Esophagus squamous epithelium (tissue), 5 donors: Measurements from ENCODE around the gene MTMR3. TPM values are rescaled to one million over a fixed set of nuclear protein-coding genes. Genes with fewer than 3 reads are reported as not detected.
A peak's percentile ranks its signal among the peaks of the same experiment; 100 is the strongest.
"Not testable (repeated sequence)": the region's sequence is repeated elsewhere in the genome, so short reads cannot be mapped to it uniquely, and the experiment has no call there.

ENCODE experiments used
- DNase-seq: peaks from one replicate; lab custom pipeline; 2025; lab: John Stamatoyannopoulos, UW
- H3K27ac ChIP-seq, 4 donors: fragments of 200-600 bp; sonication (generic); one replicate each; pipeline ENCODE4 v1.5.1; 2016 to 2019; ENCODE audit warnings: mild to moderate bottlenecking in 1 of 4
- H3K27me3 ChIP-seq, 4 donors: fragments of 200-600 bp; sonication (generic); 1 replicate in 3 of 4; 2 replicates in 1 of 4; pipeline versions ENCODE4 v1.5.1 to v1.6.0; 2017 to 2021; ENCODE audit warnings: antibody characterized with exemption in 1 of 4
- H3K36me3 ChIP-seq, 3 donors: fragments of 200-600 bp; sonication (generic); one replicate each; pipeline ENCODE4 v1.5.1; 2016 to 2019
- H3K4me1 ChIP-seq, 3 donors: fragments of 200-600 bp; sonication (generic); one replicate each; pipeline ENCODE4 v1.5.1; 2017 to 2019
- H3K4me3 ChIP-seq, 4 donors: fragments of 200-600 bp; sonication (generic); 1 replicate in 3 of 4; 2 replicates in 1 of 4; pipeline ENCODE4 v1.5.1; 2016 to 2019; ENCODE audit warnings: mild to moderate bottlenecking in 2 of 4, moderate library complexity in 1 of 4
- H3K9me3 ChIP-seq, 3 donors: fragments of 200-600 bp; sonication (generic); one replicate each; pipeline ENCODE4 v1.5.1; 2016 to 2019
- POLR2A ChIP-seq, 4 donors: fragments of 450-650 bp; IDR thresholded peaks; one replicate each; pipeline ENCODE4 v1.6.1; 2017; ENCODE audit warnings: antibody characterized with exemption in 4 of 4, mild to moderate bottlenecking in 4 of 4, moderate library complexity in 3 of 4
- WGBS, 2 donors: methylation state at CpG; one replicate each; pipeline ENCODE4 v1.1.5; 2018; 5-methylcytosine and 5-hydroxymethylcytosine counted together
- intact Hi-C: fragments of 100-400 bp; cut with DNase I; formaldehyde crosslinking; loops from one replicate; pipeline ENCODE4 v1.15.0; 2022
- total RNA-seq, 4 donors: library from RNA; depleted of rRNA; stranded (reverse); fragments of >200 nt; gene quantifications; one replicate each; pipeline ENCODE4 v1.1.0, GENCODE V29; 2016
- TF ChIP-seq, protein P1 (sequence below), 6 experiments: fragments of 450-650 bp in 4 of 6; fragments of 200-600 bp in 2 of 6; sonication (generic) in 2 of 6; IDR thresholded peaks; one replicate each; pipeline ENCODE4 v1.5.1; 2016 to 2019; ENCODE audit warnings: antibody characterized with exemption in 6 of 6, mild to moderate bottlenecking in 4 of 6, moderate library complexity in 4 of 6
- donor health status: DM: yes; HTN: yes; CAD: no.

The MTMR3 gene
- total RNA-seq, 4 donors from 2014 or later = 34.9 to 63.1 (median 38.4) TPM

DNA sequence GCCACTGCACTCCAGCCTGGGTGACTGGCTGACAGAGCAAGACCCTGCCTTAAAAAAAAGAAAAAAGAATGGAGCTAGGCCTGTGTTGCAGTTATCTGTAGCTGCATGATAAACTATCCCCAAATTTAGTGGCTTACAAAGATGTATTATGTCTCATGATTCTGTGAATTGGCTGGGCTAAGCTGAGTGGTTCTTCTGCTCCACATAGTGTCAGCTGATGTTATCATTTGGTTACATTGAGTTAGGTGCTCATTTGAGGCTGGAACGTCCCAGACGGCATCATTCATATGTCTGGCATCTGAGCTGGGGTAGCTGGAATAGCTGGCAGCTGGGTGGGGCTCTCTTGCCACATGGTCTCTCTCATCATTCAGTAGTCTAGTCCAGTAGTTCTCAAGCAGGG is 36.7 kb upstream of the MTMR3 start:
- 83 to 100% methylated on average over 2 of the region's 2 CpGs for WGBS, 2 donors
- intact Hi-C loops = no loop called here
- no peak for DNase-seq
- Histone ChIP-seq H3K4me3 (no peak overlapping the region), H3K9me3 (peaks cover 0 to 6% (median 0%) of the 10 kb centered on the region in 3 donors), H3K27me3 (no peaks in the 10 kb centered on the region), H3K4me1 (peaks cover 0 to 26% (median 14%) of the 10 kb centered on the region in 3 donors), H3K36me3 (no peaks in the 10 kb centered on the region), H3K27ac (no peak overlapping the region)
- TF ChIP-seq, protein P1, sequence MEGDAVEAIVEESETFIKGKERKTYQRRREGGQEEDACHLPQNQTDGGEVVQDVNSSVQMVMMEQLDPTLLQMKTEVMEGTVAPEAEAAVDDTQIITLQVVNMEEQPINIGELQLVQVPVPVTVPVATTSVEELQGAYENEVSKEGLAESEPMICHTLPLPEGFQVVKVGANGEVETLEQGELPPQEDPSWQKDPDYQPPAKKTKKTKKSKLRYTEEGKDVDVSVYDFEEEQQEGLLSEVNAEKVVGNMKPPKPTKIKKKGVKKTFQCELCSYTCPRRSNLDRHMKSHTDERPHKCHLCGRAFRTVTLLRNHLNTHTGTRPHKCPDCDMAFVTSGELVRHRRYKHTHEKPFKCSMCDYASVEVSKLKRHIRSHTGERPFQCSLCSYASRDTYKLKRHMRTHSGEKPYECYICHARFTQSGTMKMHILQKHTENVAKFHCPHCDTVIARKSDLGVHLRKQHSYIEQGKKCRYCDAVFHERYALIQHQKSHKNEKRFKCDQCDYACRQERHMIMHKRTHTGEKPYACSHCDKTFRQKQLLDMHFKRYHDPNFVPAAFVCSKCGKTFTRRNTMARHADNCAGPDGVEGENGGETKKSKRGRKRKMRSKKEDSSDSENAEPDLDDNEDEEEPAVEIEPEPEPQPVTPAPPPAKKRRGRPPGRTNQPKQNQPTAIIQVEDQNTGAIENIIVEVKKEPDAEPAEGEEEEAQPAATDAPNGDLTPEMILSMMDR (IDR thresholded peaks at IDR 0.05) = no peak
- no peak for TF ChIP-seq POLR2A (IDR thresholded peaks at IDR 0.05)

DNA sequence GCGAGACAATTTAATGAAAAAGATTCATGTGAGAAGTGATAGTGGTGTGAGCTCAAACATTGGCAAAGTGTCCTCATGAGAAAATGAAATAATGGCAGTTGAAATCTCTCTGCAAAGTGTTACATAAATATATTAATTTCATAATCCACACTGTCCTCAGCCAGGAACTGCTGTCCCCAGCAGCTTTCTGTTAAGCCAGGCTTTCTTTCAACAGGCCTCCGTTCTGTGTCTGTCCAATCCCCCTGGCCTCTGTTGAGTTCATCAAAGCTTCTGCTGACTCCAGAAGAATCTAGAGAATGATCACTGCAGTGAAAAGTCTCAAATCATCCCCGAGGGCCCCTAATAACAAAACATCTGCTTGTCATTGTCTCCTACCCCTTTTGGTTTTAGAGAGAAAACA is 34.9 kb upstream of the MTMR3 start:
- intact Hi-C loops = no loop called here
- Histone ChIP-seq H3K27ac (peak overlapping the region in 1 of 4 donors; percentile 21), H3K27me3 (no peaks in the 10 kb centered on the region), H3K4me1 (peaks cover 0 to 14% (median 3%) of the 10 kb centered on the region in 3 donors), H3K4me3 (no peak overlapping the region), H3K9me3 (peaks cover 0 to 6% (median 0%) of the 10 kb centered on the region in 3 donors), H3K36me3 (no peaks in the 10 kb centered on the region)
- TF ChIP-seq, protein P1 (IDR thresholded peaks at IDR 0.05) = no peak
- TF ChIP-seq POLR2A (IDR thresholded peaks at IDR 0.05) = no peak
- 48 to 51% methylated on average over 3 of the region's 3 CpGs for WGBS, 2 donors
- no peak for DNase-seq

DNA sequence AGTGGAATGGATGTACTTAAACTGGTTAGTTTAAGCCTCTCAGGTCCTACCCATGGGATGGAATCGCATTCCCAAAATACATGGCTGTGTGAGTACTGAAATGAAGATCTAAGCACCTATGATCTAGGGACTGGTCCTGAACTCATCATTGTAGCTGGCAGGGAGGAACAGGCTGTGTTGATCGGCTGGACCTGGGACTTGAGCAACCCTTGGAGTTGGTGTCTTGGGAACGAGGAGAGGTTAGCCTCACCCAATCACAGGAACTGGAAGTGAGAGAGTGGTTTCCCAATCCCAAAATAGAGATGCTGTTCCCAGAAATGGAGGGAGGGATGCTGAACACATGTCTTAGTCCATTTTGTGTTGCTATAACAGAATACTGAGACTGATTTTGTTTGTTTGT is 28.5 kb upstream of the MTMR3 start:
- Histone ChIP-seq H3K27ac (no peak overlapping the region), H3K9me3 (no peaks in the 10 kb centered on the region), H3K36me3 (no peaks in the 10 kb centered on the region), H3K4me1 (peaks cover 0 to 9% (median 0%) of the 10 kb centered on the region in 3 donors), H3K27me3 (no peaks in the 10 kb centered on the region), H3K4me3 (no peak overlapping the region)
- DNase-seq = no peak
- no peak for TF ChIP-seq POLR2A (IDR thresholded peaks at IDR 0.05)
- TF ChIP-seq, protein P1 (IDR thresholded peaks at IDR 0.05) = no peak
- intact Hi-C loops = no loop called here
- WGBS, 2 donors = 69 to 72% methylated on average over 3 of the region's 3 CpGs

DNA sequence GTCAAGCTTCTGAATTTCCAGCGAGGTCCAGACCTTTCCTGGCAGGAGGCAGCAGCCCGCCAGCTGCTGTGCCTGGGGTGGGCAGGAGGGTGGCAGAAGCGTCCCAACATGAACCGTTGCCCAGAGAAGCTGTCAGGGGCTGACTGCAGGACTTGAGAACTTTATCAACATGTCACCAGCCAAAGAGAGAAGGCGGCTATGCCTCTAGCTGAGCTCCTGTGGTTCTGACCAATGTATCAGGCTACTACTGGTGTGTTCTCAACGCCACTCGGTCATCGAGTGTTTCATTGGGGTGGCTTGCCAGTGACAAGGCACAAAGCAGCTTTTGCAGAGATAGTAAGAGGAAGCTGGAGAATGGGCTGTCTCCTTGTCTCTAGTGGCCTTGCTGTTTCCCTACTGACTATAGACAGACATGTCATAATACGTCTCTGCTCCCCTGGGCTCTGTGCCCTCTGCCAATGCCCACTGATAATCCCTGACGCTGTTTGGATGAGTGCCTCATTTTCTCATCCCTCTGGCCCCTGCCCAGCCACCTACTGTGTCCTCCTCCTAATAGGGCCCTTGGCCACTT is 27.3 kb upstream of the MTMR3 start:
- no peak for DNase-seq
- H3K4me3 ChIP-seq = no peak overlapping the region
- intact Hi-C loops = no loop called here
- no peak overlapping the region for H3K27ac ChIP-seq
- no peaks in the 10 kb centered on the region for H3K9me3 ChIP-seq
- 39 to 78% methylated on average over 3 to 5 of the region's 10 CpGs for WGBS, 2 donors
- TF ChIP-seq, protein P1 (IDR thresholded peaks at IDR 0.05) = no peak
- no peak for TF ChIP-seq POLR2A (IDR thresholded peaks at IDR 0.05)
- H3K4me1 ChIP-seq = peaks cover 0 to 5% (median 0%) of the 10 kb centered on the region in 3 donors
- H3K27me3 ChIP-seq = no peaks in the 10 kb centered on the region
- H3K36me3 ChIP-seq = no peaks in the 10 kb centered on the region

DNA sequence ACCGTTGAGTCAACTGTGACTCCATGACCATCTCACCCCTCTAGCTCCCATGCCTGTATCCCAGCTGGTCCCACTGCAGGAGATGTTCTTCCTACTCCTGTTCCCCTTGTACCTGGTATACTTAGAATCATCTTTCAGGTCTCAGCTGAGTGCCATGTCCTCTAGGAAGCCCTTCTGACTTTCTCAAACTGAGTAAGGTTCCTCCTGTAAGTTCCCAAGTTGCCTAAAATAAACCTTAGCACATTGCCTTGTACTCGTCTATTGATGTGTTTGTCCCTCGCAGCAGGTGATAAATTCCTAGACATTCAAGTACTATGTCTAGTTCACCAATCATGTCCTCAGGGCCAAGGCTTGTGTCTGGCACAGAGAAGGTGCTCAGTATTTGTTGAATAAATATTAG is 26.5 kb upstream of the MTMR3 start:
- Histone ChIP-seq H3K9me3 (no peaks in the 10 kb centered on the region), H3K27ac (no peak overlapping the region), H3K27me3 (no peaks in the 10 kb centered on the region), H3K4me1 (no peaks in the 10 kb centered on the region), H3K4me3 (no peak overlapping the region), H3K36me3 (no peaks in the 10 kb centered on the region)
- TF ChIP-seq, protein P1 (IDR thresholded peaks at IDR 0.05) = no peak
- no peak for TF ChIP-seq POLR2A (IDR thresholded peaks at IDR 0.05)
- 75 to 87% methylated on average over 3 of the region's 3 CpGs for WGBS, 2 donors
- no peak for DNase-seq
- intact Hi-C loops = no loop called here

DNA sequence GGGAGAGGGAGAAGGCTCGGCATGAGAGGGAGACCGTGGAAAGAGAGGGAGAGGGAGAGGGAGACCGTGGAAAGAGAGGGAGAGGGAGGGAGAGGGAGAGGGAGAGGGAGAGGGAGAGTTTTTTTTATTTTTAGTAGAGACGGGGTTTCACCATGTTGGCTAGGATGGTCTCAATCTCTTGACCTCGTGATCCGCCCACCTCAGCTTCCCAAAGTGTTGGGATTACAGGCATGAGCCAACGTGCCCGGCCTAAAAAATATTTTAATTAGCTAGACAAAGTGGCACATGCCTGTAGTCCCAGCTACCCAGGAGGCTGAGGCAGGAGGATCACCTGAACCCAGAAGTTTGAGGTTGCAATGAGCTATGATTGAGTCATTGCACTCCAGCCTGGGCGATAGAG is 23.9 kb upstream of the MTMR3 start:
- WGBS, 2 donors = 61 to 78% methylated on average over 8 of the region's 9 CpGs
- H3K27ac ChIP-seq, H3K4me1 ChIP-seq, H3K9me3 ChIP-seq, H3K36me3 ChIP-seq, H3K27me3 ChIP-seq, DNase-seq, H3K4me3 ChIP-seq, intact Hi-C loops: not testable (repeated sequence)
